ENCODE measurements around the gene SPRR3.

- TF ChIP-seq, protein P1, sequence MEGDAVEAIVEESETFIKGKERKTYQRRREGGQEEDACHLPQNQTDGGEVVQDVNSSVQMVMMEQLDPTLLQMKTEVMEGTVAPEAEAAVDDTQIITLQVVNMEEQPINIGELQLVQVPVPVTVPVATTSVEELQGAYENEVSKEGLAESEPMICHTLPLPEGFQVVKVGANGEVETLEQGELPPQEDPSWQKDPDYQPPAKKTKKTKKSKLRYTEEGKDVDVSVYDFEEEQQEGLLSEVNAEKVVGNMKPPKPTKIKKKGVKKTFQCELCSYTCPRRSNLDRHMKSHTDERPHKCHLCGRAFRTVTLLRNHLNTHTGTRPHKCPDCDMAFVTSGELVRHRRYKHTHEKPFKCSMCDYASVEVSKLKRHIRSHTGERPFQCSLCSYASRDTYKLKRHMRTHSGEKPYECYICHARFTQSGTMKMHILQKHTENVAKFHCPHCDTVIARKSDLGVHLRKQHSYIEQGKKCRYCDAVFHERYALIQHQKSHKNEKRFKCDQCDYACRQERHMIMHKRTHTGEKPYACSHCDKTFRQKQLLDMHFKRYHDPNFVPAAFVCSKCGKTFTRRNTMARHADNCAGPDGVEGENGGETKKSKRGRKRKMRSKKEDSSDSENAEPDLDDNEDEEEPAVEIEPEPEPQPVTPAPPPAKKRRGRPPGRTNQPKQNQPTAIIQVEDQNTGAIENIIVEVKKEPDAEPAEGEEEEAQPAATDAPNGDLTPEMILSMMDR (conservative IDR thresholded peaks at IDR 0.05; ENCODE audit: low read depth, low read length), result no peak
- TF ChIP-seq EZH2 (IDR thresholded peaks at IDR 0.05; ENCODE audit: borderline replicate concordance, low read depth, low read length, poor library complexity, severe bottlenecking), result no peak
These were observed 33.3 kb upstream of the SPRR3 start for GRCh38 chr1:152968248-152968647.
